CD8-positive, alpha-beta memory T cell (primary cell): Measurements from ENCODE around the gene PREX1. TPM values are rescaled to one million over a fixed set of nuclear protein-coding genes. Genes with fewer than 3 reads are reported as not detected.

Experiments used
- CTCF ChIA-PET: fragments of 350-600 bp; sonication (Branson Sonifier 250); formaldehyde crosslinking; loops from one replicate; lab custom pipeline; 2021; ENCODE audit warnings: antibody characterized with exemption; lab: Charles Lee
- POLR2A ChIA-PET: fragments of 350-600 bp; sonication (Branson Sonifier 250); formaldehyde crosslinking; loops from one replicate; lab custom pipeline; 2021; ENCODE audit warnings: antibody characterized with exemption; lab: Charles Lee
- DNase-seq, 5 donors: peaks; one replicate each; pipeline versions ENCODE4 v3.0.0 to v3.0.0-alpha.2; 2020 to 2022; ENCODE audit warnings: mixed read lengths in 1 of 5
- H3K27ac ChIP-seq: one replicate; pipeline ENCODE4 v1.7.0; 2013; ENCODE audit warnings: low read depth, mild to moderate bottlenecking, low read length, moderate library complexity
- H3K27me3 ChIP-seq: 2 replicates; pipeline ENCODE4 v1.7.0; 2013; ENCODE audit warnings: low read length, mild to moderate bottlenecking; ENCODE audit not compliant: insufficient read depth, poor library complexity, severe bottlenecking
- H3K36me3 ChIP-seq: 2 replicates; pipeline ENCODE4 v1.7.0; 2013; ENCODE audit warnings: mild to moderate bottlenecking, low read length, moderate library complexity; ENCODE audit not compliant: insufficient read depth
- H3K4me1 ChIP-seq: 2 replicates; pipeline ENCODE4 v1.7.0; 2013; ENCODE audit warnings: mild to moderate bottlenecking, low read length, moderate library complexity; ENCODE audit not compliant: insufficient read depth
- H3K4me3 ChIP-seq: 2 replicates; pipeline ENCODE4 v1.7.0; 2013; ENCODE audit warnings: mild to moderate bottlenecking, low read length
- H3K9me3 ChIP-seq: 2 replicates; pipeline ENCODE4 v1.7.0; 2013; ENCODE audit warnings: mild to moderate bottlenecking, low read length
- H3K27ac Mint-ChIP-seq, 8 donors: one replicate each; pipeline ENCODE4 v1.8.0; 2020 to 2021; ENCODE audit warnings: mixed read lengths in 8 of 8, mild to moderate bottlenecking in 6 of 8, inconsistent platforms in 3 of 8, moderate library complexity in 3 of 8
- H3K27me3 Mint-ChIP-seq, 2 donors: one replicate each; pipeline ENCODE4 v1.8.0; 2020 to 2021; ENCODE audit warnings: mixed read lengths in 2 of 2, mild to moderate bottlenecking in 1 of 2, moderate library complexity in 1 of 2
- H3K36me3 Mint-ChIP-seq, 3 donors: one replicate each; pipeline ENCODE4 v1.8.0; 2020 to 2021; ENCODE audit warnings: mixed read lengths in 3 of 3, inconsistent platforms in 1 of 3, mild to moderate bottlenecking in 1 of 3
- H3K4me1 Mint-ChIP-seq, 3 donors: one replicate each; pipeline ENCODE4 v1.8.0; 2020 to 2021; ENCODE audit warnings: mixed read lengths in 3 of 3, inconsistent platforms in 1 of 3, mild to moderate bottlenecking in 1 of 3
- H3K4me3 Mint-ChIP-seq, 7 donors: one replicate each; pipeline ENCODE4 v1.8.0; 2020 to 2021; ENCODE audit warnings: mixed read lengths in 7 of 7, mild to moderate bottlenecking in 6 of 7, moderate library complexity in 4 of 7, inconsistent platforms in 2 of 7
- H3K9me3 Mint-ChIP-seq, 5 donors: one replicate each; pipeline ENCODE4 v1.8.0; 2020 to 2022; ENCODE audit warnings: mixed read lengths in 5 of 5, mild to moderate bottlenecking in 3 of 5, moderate library complexity in 2 of 5, inconsistent platforms in 1 of 5
- polyA plus RNA-seq: library from polyadenylated mRNA; unstranded; fragments of 300-500 nt; fragmentation: Illumina TruSeq; gene quantifications from one replicate; pipeline ENCODE4 v1.2.3, GENCODE V29; 2021
- total RNA-seq, 2 experiments: library from RNA; stranded (reverse); gene quantifications; one replicate each; pipeline ENCODE4 v1.2.3, GENCODE V29; 2021

The PREX1 gene
- total and polyA plus RNA-seq, 3 experiments from 2014 or later = 89.5 to 90.5 (median 90.0) TPM

DNA sequence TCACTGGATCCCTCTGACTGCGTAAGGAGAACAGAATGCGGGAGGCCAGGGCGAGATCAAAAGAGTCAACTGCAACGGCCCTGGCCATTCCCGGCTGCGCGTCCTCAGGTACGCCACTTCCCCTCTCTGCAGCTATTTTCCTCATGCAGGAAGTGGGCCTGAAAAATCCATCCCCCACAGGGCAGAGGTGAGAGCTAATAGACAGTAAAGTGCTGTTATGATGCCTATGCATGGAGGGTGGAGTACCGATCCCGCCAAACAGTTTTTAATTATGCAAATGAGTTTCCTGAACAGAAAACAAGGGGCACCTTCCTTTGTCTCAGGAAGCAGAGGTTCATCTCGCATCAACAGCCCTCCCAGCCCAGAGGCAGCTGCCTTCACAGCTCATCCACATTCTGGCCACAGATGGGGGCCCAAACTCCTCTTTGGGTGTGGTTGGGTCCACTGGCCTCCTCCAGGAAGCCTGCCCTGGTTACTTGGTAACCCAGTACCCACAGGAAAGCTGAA lies 9.3 kb downstream of the PREX1 start:
- H3K9me3 ChIP-seq = no peaks in the 10 kb centered on the region
- peaks cover 0 to 65% (median 12%) of the 10 kb centered on the region in 3 donors for H3K36me3 Mint-ChIP-seq
- H3K4me1 Mint-ChIP-seq = peaks cover 0 to 77% (median 0%) of the 10 kb centered on the region in 3 donors
- ChIA-PET POLR2A (interaction anchor here (0.5 to 2.0 kb wide), 6 partner anchors 9 to 361 kb away, joined by 3 to 10 read pairs (median 3); partner anchors contain the start of gene PREX1), CTCF (interaction anchor here (0.8 to 1.6 kb wide), 4 partner anchors 11 to 104 kb away, joined by 3 to 5 read pairs (median 4); no protein-coding TSS in a partner anchor)
- H3K27ac ChIP-seq = peak overlapping the region; percentile 56
- no peaks in the 10 kb centered on the region for H3K27me3 ChIP-seq
- H3K27ac Mint-ChIP-seq = peak overlapping the region in 6 of 8 donors; percentile 90 to 99 (median 96)
- H3K4me1 ChIP-seq = peaks cover 97% of the 10 kb centered on the region
- peak; percentile 18 to 67 (median 52) for DNase-seq
- no peaks in the 10 kb centered on the region for H3K36me3 ChIP-seq
- peak overlapping the region; percentile 96 to 100 (median 99) for H3K4me3 Mint-ChIP-seq
- H3K27me3 Mint-ChIP-seq = no peaks in the 10 kb centered on the region
- H3K9me3 Mint-ChIP-seq = no peaks in the 10 kb centered on the region
- H3K4me3 ChIP-seq = peak overlapping the region; percentile 35

DNA sequence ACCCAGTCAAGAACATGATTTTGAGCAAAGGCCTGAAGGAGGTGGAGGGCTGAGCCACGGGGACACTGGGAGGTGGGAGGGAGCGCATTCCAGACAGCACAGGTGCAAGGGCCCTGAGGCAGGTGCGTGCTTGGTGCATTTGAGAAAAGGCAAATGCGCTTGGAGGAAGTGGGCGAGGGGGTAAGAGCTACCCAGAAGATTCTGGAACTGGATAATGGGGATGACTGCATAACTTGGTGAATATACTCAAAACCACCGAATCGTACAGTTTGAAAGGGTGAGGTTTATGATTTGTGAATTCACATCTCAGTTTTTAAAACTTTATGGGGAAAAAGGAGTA lies 9.8 kb downstream of the PREX1 start:
- peaks cover 0 to 72% (median 0%) of the 10 kb centered on the region in 3 donors for H3K4me1 Mint-ChIP-seq
- DNase-seq = no peak
- peaks cover 97% of the 10 kb centered on the region for H3K4me1 ChIP-seq
- no peaks in the 10 kb centered on the region for H3K27me3 ChIP-seq
- ChIA-PET CTCF (interaction anchor here (0.8 to 1.6 kb wide), 4 partner anchors 11 to 103 kb away, joined by 3 to 5 read pairs (median 4); no protein-coding TSS in a partner anchor), POLR2A (interaction anchor here (0.5 to 2.0 kb wide), 7 partner anchors 10 to 361 kb away, joined by 3 to 10 read pairs (median 3); partner anchors contain the start of gene PREX1)
- peak overlapping the region; percentile 96 to 100 (median 99) for H3K4me3 Mint-ChIP-seq
- no peaks in the 10 kb centered on the region for H3K27me3 Mint-ChIP-seq
- H3K36me3 Mint-ChIP-seq = peaks cover 0 to 65% (median 12%) of the 10 kb centered on the region in 3 donors
- no peaks in the 10 kb centered on the region for H3K36me3 ChIP-seq
- H3K27ac ChIP-seq = peak overlapping the region; percentile 41
- no peaks in the 10 kb centered on the region for H3K9me3 ChIP-seq
- H3K27ac Mint-ChIP-seq = peak overlapping the region in 6 of 8 donors; percentile 90 to 99 (median 96)
- H3K9me3 Mint-ChIP-seq = no peaks in the 10 kb centered on the region
- peak overlapping the region; percentile 35 for H3K4me3 ChIP-seq

DNA sequence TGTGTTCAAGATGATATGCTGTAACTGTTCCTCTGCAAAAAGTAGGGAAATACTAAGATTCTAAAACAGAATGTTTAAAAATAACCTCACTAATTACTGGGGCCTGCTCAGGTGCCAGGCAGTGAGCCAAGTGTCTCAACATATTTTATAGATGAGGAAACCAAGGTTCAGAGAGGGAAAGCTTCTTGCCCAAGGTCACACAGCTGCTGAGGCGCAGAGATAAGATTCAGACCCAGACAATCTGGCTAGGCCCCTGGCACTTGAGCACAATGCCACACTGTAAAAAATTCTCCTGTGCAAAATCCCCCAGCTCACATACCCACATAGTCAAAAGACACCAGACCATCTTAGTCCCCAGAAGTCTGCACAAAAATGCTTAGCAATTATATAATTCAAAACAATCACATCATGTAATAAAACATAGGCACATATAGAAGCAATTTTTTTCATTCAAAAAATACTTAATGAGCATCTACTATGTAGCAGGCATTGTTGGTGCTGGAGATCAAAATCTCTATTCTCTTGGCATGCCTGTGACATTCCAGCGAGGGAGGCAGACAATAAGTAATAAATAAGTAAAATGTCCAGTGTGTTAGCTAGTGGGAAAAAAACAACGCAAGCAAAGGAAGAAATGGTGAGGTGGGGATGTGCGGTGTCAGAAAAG lies 10.3 kb downstream of the PREX1 start:
- H3K36me3 ChIP-seq = no peaks in the 10 kb centered on the region
- ChIA-PET POLR2A (interaction anchor here (0.6 to 2.0 kb wide), 3 partner anchors 10 to 56 kb away, joined by 3 to 10 read pairs (median 3); partner anchors contain the start of gene PREX1), CTCF (interaction anchor here (1.5 to 1.6 kb wide), 2 partner anchors 68 to 103 kb away, joined by 4 to 5 read pairs; no protein-coding TSS in a partner anchor)
- peak overlapping the region; percentile 37 to 100 (median 99) for H3K4me3 Mint-ChIP-seq
- H3K27me3 ChIP-seq = no peaks in the 10 kb centered on the region
- no peaks in the 10 kb centered on the region for H3K27me3 Mint-ChIP-seq
- H3K4me1 Mint-ChIP-seq = peaks cover 0 to 67% (median 0%) of the 10 kb centered on the region in 3 donors
- peaks cover 0 to 60% (median 12%) of the 10 kb centered on the region in 3 donors for H3K36me3 Mint-ChIP-seq
- no peak overlapping the region for H3K4me3 ChIP-seq
- peak overlapping the region in 6 of 8 donors; percentile 90 to 99 (median 96) for H3K27ac Mint-ChIP-seq
- H3K27ac ChIP-seq = no peak overlapping the region
- no peaks in the 10 kb centered on the region for H3K9me3 Mint-ChIP-seq
- H3K4me1 ChIP-seq = peaks cover 97% of the 10 kb centered on the region
- H3K9me3 ChIP-seq = no peaks in the 10 kb centered on the region
- DNase-seq = no peak

DNA sequence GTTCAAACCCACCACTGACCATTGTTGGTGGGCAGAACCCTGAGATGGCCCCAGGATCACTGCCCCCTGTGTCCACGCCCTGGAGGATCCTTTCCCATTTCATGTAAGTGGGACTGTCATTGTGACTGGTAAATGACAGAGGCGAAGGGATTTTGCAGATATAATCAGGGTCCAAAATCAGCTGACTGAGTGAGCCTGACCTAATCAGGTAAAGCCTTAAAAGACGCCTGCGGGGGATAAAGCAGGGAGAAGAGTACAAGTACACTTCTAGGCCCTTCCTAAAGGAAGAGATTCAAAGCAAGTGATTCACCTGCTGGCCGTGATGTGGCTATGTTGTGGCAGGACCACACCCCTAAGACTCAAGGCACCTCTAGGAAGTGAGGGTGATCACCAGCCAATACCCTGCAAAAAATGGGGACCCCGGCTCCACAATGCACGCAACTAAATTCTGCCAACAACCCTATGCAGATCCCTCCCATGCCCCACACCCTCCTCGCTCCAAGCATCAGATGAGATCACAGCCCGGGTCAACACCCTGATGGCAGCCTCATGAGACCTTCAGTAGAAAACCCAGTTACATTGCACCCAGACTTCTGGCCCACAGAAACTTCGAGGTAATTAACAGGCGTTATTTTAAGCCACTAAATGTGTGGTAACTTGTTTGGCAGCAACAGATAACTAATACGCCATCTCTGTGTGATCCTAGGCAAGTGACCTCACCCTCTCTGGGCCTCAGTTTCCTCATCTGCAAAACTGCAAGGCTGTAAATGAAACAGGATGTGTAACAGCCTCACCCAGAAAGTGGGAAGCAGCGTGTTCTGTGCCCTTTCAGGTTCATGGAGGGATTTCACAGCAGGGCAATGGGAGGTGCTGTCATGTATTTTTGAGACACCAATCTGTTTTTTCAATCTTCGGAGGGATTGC lies 11.3 kb downstream of the PREX1 start:
- ChIA-PET POLR2A (interaction anchor here (2.0 kb wide), 1 partner anchor 11 kb away, joined by 10 read pairs; the partner anchor contains the start of gene PREX1), CTCF (no interaction called here)
- Histone ChIP-seq H3K9me3 (no peaks in the 10 kb centered on the region), H3K27ac (no peak overlapping the region), H3K4me1 (peaks cover 94% of the 10 kb centered on the region), H3K36me3 (no peaks in the 10 kb centered on the region), H3K27me3 (no peaks in the 10 kb centered on the region), H3K4me3 (no peak overlapping the region)
- Mint-ChIP-seq H3K36me3 (peaks cover 4 to 59% (median 14%) of the 10 kb centered on the region in 3 donors), H3K4me1 (peaks cover 5 to 63% (median 6%) of the 10 kb centered on the region in 3 donors), H3K27ac (peak overlapping the region in 6 of 8 donors; percentile 90 to 99 (median 96)), H3K27me3 (no peaks in the 10 kb centered on the region), H3K4me3 (peak overlapping the region; percentile 37 to 100 (median 99)), H3K9me3 (no peaks in the 10 kb centered on the region)
- no peak for DNase-seq

DNA sequence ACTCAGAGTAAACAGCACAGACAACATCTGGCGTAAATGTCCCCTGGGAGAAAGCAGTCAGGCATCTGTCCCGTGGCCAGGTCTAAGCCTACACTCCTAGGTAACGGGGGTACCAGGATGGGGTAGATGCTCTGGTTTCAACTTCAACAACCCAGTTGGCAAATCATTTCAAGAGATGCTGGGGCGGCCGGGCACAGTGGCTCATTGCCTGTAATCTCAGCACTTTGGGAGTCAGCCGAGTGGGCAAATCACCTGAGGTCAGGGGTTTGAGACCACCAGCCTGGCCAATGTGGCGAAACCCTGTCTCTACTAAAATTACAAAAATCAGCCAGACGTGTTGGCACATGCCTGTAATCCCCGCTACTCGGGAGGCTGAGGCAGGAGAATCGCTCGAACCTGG lies 12.3 kb downstream of the PREX1 start:
- H3K4me3 Mint-ChIP-seq = peak overlapping the region in 5 of 7 donors; percentile 6 to 44 (median 13)
- peaks cover 11 to 61% (median 11%) of the 10 kb centered on the region in 3 donors for H3K4me1 Mint-ChIP-seq
- peak overlapping the region in 5 of 8 donors; percentile 72 to 99 (median 90) for H3K27ac Mint-ChIP-seq

DNA sequence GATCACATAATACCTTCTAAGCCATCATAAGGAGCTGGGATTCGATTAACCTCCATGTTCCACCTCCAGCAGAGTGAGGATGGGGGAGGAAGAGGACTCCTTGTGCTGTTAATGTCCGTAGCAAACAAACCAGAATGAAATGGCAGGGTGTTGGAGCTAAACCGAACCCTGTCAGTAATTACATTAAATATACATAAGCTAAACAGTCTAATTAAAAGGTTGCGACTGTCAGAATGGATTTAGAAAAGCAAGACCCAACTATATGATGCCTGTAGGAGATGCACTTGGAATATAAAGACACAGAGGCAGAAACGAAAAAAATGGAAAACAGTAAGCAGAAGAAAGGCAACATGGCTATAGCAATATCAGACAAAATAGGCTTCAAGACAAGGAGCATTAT lies 13.2 kb downstream of the PREX1 start:
- Mint-ChIP-seq H3K4me3 (peak overlapping the region in 3 of 7 donors; percentile 13 to 44 (median 15)), H3K27me3 (no peaks in the 10 kb centered on the region), H3K9me3 (no peaks in the 10 kb centered on the region), H3K27ac (peak overlapping the region in 6 of 8 donors; percentile 72 to 99 (median 89)), H3K36me3 (peaks cover 7 to 48% (median 13%) of the 10 kb centered on the region in 3 donors), H3K4me1 (peaks cover 17 to 59% (median 18%) of the 10 kb centered on the region in 3 donors)
- no peaks in the 10 kb centered on the region for H3K9me3 ChIP-seq
- ChIA-PET CTCF (no interaction called here), POLR2A (interaction anchor here (0.7 to 1.2 kb wide), 2 partner anchors 8 to 125 kb away, joined by 3 read pairs; no protein-coding TSS in a partner anchor)
- no peak overlapping the region for H3K4me3 ChIP-seq
- H3K36me3 ChIP-seq = no peaks in the 10 kb centered on the region
- peaks cover 84% of the 10 kb centered on the region for H3K4me1 ChIP-seq
- no peak for DNase-seq
- H3K27ac ChIP-seq = no peak overlapping the region
- H3K27me3 ChIP-seq = no peaks in the 10 kb centered on the region

More for the DNA sequence above, 12.3 kb downstream of the PREX1 start:
- Histone ChIP-seq H3K9me3 (no peaks in the 10 kb centered on the region), H3K4me3 (no peak overlapping the region), H3K4me1 (peaks cover 88% of the 10 kb centered on the region), H3K27me3 (no peaks in the 10 kb centered on the region), H3K27ac (no peak overlapping the region), H3K36me3 (no peaks in the 10 kb centered on the region)
- Mint-ChIP-seq H3K27me3 (no peaks in the 10 kb centered on the region), H3K9me3 (no peaks in the 10 kb centered on the region), H3K36me3 (peaks cover 7 to 54% (median 18%) of the 10 kb centered on the region in 3 donors)
- DNase-seq = no peak
- CTCF ChIA-PET = no interaction called here
- POLR2A ChIA-PET = no interaction called here

DNA sequence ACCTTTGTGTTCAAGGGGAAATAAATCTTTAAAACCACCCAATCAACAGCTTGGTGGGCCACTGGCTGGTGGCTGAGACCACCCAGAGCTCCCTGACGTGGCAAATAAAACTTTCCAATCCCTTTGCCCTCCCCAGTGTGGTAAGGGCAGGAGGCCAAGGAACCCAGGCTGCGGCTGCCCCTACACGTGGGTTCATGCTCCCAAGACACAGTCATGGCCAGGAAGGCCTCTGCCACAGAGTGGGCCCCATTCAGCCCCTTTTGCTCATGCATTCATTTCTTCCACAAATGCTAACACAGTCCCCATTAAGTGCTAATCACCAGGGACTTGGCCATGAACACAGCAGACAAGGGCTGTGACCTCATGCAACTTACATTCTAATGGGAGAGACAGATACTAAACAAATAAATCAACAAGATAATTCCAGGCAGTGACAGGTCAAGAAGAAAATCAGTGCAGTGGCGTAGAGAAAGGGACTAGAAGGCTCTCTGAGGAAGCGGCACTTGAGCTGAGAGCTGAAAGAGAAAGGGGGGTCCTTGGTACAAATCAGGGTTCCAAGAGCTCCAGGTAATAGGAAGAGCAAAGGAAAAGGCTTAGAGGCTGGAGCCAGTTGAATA lies 13.8 kb downstream of the PREX1 start:
- ChIA-PET POLR2A (interaction anchor here (0.5 to 1.2 kb wide), 3 partner anchors 9 to 124 kb away, joined by 3 read pairs; no protein-coding TSS in a partner anchor), CTCF (no interaction called here)
- H3K27ac Mint-ChIP-seq = no peak overlapping the region
- Histone ChIP-seq H3K36me3 (no peaks in the 10 kb centered on the region), H3K27ac (no peak overlapping the region), H3K4me1 (peaks cover 82% of the 10 kb centered on the region), H3K4me3 (no peak overlapping the region), H3K9me3 (no peaks in the 10 kb centered on the region), H3K27me3 (no peaks in the 10 kb centered on the region)
- no peak overlapping the region for H3K4me3 Mint-ChIP-seq
- no peak for DNase-seq
- no peaks in the 10 kb centered on the region for H3K9me3 Mint-ChIP-seq
- peaks cover 7 to 46% (median 9%) of the 10 kb centered on the region in 3 donors for H3K36me3 Mint-ChIP-seq
- H3K4me1 Mint-ChIP-seq = peaks cover 21 to 59% (median 24%) of the 10 kb centered on the region in 3 donors
- no peaks in the 10 kb centered on the region for H3K27me3 Mint-ChIP-seq
